ENCODE measurements around the gene SLN.

DNA sequence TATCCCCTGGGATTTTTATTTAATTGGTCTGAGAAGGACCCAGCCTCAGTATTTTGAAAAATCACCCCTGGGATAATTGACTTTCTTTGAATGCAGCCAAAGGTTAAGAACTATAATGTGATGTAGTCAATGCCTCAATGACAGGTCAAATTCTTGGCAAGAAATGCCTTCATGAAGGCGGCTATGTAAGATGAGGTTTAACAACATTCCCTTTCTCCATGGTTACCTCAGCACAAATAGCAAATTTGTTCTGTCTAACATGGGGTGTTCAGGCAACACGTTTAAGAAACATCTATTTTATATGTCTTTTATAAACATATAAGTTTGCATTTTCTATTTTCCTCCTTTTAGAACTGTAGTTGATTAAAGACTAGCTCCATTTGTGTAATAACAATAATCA is 5.3 kb downstream of the SLN start:
- TF ChIP-seq, protein P1, sequence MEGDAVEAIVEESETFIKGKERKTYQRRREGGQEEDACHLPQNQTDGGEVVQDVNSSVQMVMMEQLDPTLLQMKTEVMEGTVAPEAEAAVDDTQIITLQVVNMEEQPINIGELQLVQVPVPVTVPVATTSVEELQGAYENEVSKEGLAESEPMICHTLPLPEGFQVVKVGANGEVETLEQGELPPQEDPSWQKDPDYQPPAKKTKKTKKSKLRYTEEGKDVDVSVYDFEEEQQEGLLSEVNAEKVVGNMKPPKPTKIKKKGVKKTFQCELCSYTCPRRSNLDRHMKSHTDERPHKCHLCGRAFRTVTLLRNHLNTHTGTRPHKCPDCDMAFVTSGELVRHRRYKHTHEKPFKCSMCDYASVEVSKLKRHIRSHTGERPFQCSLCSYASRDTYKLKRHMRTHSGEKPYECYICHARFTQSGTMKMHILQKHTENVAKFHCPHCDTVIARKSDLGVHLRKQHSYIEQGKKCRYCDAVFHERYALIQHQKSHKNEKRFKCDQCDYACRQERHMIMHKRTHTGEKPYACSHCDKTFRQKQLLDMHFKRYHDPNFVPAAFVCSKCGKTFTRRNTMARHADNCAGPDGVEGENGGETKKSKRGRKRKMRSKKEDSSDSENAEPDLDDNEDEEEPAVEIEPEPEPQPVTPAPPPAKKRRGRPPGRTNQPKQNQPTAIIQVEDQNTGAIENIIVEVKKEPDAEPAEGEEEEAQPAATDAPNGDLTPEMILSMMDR (IDR thresholded peaks at IDR 0.05; ENCODE audit: insufficient read depth, low read length) = no peak
- TF ChIP-seq, protein P2, sequence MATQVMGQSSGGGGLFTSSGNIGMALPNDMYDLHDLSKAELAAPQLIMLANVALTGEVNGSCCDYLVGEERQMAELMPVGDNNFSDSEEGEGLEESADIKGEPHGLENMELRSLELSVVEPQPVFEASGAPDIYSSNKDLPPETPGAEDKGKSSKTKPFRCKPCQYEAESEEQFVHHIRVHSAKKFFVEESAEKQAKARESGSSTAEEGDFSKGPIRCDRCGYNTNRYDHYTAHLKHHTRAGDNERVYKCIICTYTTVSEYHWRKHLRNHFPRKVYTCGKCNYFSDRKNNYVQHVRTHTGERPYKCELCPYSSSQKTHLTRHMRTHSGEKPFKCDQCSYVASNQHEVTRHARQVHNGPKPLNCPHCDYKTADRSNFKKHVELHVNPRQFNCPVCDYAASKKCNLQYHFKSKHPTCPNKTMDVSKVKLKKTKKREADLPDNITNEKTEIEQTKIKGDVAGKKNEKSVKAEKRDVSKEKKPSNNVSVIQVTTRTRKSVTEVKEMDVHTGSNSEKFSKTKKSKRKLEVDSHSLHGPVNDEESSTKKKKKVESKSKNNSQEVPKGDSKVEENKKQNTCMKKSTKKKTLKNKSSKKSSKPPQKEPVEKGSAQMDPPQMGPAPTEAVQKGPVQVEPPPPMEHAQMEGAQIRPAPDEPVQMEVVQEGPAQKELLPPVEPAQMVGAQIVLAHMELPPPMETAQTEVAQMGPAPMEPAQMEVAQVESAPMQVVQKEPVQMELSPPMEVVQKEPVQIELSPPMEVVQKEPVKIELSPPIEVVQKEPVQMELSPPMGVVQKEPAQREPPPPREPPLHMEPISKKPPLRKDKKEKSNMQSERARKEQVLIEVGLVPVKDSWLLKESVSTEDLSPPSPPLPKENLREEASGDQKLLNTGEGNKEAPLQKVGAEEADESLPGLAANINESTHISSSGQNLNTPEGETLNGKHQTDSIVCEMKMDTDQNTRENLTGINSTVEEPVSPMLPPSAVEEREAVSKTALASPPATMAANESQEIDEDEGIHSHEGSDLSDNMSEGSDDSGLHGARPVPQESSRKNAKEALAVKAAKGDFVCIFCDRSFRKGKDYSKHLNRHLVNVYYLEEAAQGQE (IDR thresholded peaks at IDR 0.05; ENCODE audit: insufficient replicate concordance, low read depth) = no peak
